Mucosa of descending colon (tissue), 3 donors: ENCODE measurements around the gene TYROBP. TPM values are rescaled to one million over a fixed set of nuclear protein-coding genes. Genes with fewer than 3 reads are reported as not detected.

ENCODE experiments used
- ATAC-seq: fragments of 200-7000 bp; cut with Tn5 transposase; one replicate; pipeline ENCODE4 v1.9.1; 2020; ENCODE audit warnings: mild to moderate bottlenecking, moderate library complexity
- DNase-seq, 3 donors: peaks; one replicate each; pipeline ENCODE4 v3.0.0-alpha.2; 2020
- H3K36me3 ChIP-seq: fragments of 200-600 bp; one replicate; pipeline ENCODE4 v1.8.0; 2021; ENCODE audit warnings: low read depth, mild to moderate bottlenecking
- H3K4me1 ChIP-seq: fragments of 200-600 bp; one replicate; pipeline ENCODE4 v1.8.0; 2021; ENCODE audit warnings: low read depth, mild to moderate bottlenecking
- H3K4me3 ChIP-seq: fragments of 200-600 bp; one replicate; pipeline ENCODE4 v1.8.0; 2021; ENCODE audit warnings: mild to moderate bottlenecking
- H3K9me3 ChIP-seq: fragments of 200-600 bp; one replicate; pipeline ENCODE4 v1.8.0; 2021; ENCODE audit warnings: mild to moderate bottlenecking
- CTCF ChIP-seq: fragments of 200-600 bp; IDR thresholded peaks from one replicate; pipeline ENCODE4 v1.8.0; 2022; ENCODE audit warnings: antibody characterized with exemption, mild to moderate bottlenecking
- intact Hi-C, 2 donors: fragments of 100-400 bp; cut with DNase I in 1 of 2; cut with micrococcal nuclease in 1 of 2; formaldehyde crosslinking; loops; one replicate each; pipeline versions ENCODE4 v1.11.0 to v1.11.1; 2022; cut with DNase I, micrococcal nuclease
- total RNA-seq, 3 donors: library from RNA; stranded (reverse); fragmentation: NEBNext Ultra II Directional in 2 of 3; extraction: Animal tissue kit (Norgen Biotek cat#: 25700) in 2 of 3; gene quantifications; one replicate each; pipeline versions ENCODE4 v1.2.1 to v1.2.4, GENCODE V29; 2021 to 2023
- donor health status: DM: no; HTN: no; CAD: no; lungs with moderate emphysema.
- donor health status: DM: no; HTN: no; CAD: no.
- donor health status: DM: no; HTN: yes; CAD: no.

TYROBP gene
- total RNA-seq, 3 donors from 2014 or later, result 15.7 to 50.2 (median 45.0) TPM

GRCh38 chr19:35939307-35940077, 31.4 kb upstream of the TYROBP start:
- TF ChIP-seq CTCF, result no peak
- no peak for ATAC-seq

GRCh38 chr19:35938282-35939224, 30.5 kb upstream of the TYROBP start:
- Histone ChIP-seq H3K4me3 (no peak overlapping the region), H3K9me3 (no peaks in the 10 kb centered on the region), H3K4me1 (peaks cover 25% of the 10 kb centered on the region), H3K36me3 (no peaks in the 10 kb centered on the region)
- intact Hi-C loops, result loop anchor here in 1 of 2 donors (10.0 kb wide), 2 partner anchors 54 to 244 kb away; no protein-coding TSS in a partner anchor
- TF ChIP-seq CTCF, result no peak
- DNase-seq (peak in 1 of 3 donors; percentile 15), ATAC-seq (no peak)

More at GRCh38 chr19:35939307-35940077, 31.4 kb upstream of the TYROBP start:
- no peak for DNase-seq
- H3K36me3 ChIP-seq, result no peaks in the 10 kb centered on the region
- intact Hi-C loops, result loop anchor here in 1 of 2 donors (10.0 kb wide), 2 partner anchors 55 to 245 kb away; no protein-coding TSS in a partner anchor
- H3K4me1 ChIP-seq, result peaks cover 25% of the 10 kb centered on the region
- no peak overlapping the region for H3K4me3 ChIP-seq
- H3K9me3 ChIP-seq, result no peaks in the 10 kb centered on the region

- ATAC-seq (peak; percentile 17), DNase-seq (no peak)
- H3K36me3 ChIP-seq, result no peaks in the 10 kb centered on the region
- no peak overlapping the region for H3K4me3 ChIP-seq
- TF ChIP-seq CTCF, result no peak
- H3K9me3 ChIP-seq, result no peaks in the 10 kb centered on the region
- intact Hi-C loops, result loop anchor here in 1 of 2 donors (10.0 kb wide), 2 partner anchors 53 to 243 kb away; no protein-coding TSS in a partner anchor
- peaks cover 25% of the 10 kb centered on the region for H3K4me1 ChIP-seq
These were observed 29.5 kb upstream of the TYROBP start for GRCh38 chr19:35937345-35938281.

- Histone ChIP-seq H3K9me3 (no peaks in the 10 kb centered on the region), H3K36me3 (no peaks in the 10 kb centered on the region), H3K4me1 (peaks cover 27% of the 10 kb centered on the region), H3K4me3 (peak overlapping the region; percentile 40)
- no peak for ATAC-seq
- DNase-seq, result no peak
- intact Hi-C loops, result loop anchor here in 1 of 2 donors (10.0 kb wide), 2 partner anchors 52 to 242 kb away; no protein-coding TSS in a partner anchor
- TF ChIP-seq CTCF, result no peak
These were observed 28.7 kb upstream of the TYROBP start for GRCh38 chr19:35936738-35937268.
